Measurements from ENCODE around the gene TMEM218. TPM values are rescaled to one million over a fixed set of nuclear protein-coding genes. Genes with fewer than 3 reads are reported as not detected.

Gene TMEM218
- total RNA-seq, 1 experiment from 2014 or later, result 14.3 TPM

GRCh38 chr11:125072218-125072960, 39.0 kb downstream of the TMEM218 start:
- Mint-ChIP-seq H3K27ac (no peak overlapping the region), H3K4me3 (no peak overlapping the region)
- H3K4me1 ChIP-seq (ENCODE audit: insufficient read depth, low read length), result no peaks in the 10 kb centered on the region

More at GRCh38 chr11:125072218-125072960, 39.0 kb downstream of the TMEM218 start:
- H3K27me3 ChIP-seq (ENCODE audit: insufficient read depth, low read length), result no peaks in the 10 kb centered on the region
- H2BK120ac ChIP-seq (ENCODE audit: low read depth, low read length, poor library complexity, severe bottlenecking), result no peak overlapping the region
- H3K9me3 ChIP-seq (ENCODE audit: control insufficient read depth, low read depth, low read length), result no peaks in the 10 kb centered on the region
- no peak overlapping the region for H3K23ac ChIP-seq (ENCODE audit: insufficient read length, low read depth, low read length)
- H4K5ac ChIP-seq (ENCODE audit: insufficient read length, low read depth, low read length), result no peak overlapping the region
- H3K18ac ChIP-seq (ENCODE audit: insufficient read length, low read depth, low read length), result no peak overlapping the region
- no CpG with 5 or more reads among the region's 12 CpGs for WGBS (ENCODE audit: extremely low coverage, insufficient read length, low lambda C conversion rate)
- H2BK20ac ChIP-seq (ENCODE audit: low read depth, low read length, poor library complexity, severe bottlenecking), result no peak overlapping the region
- no peak for TF ChIP-seq CTCF (conservative IDR thresholded peaks at IDR 0.05)
- peaks cover 10% of the 10 kb centered on the region for H3K27me3 Mint-ChIP-seq (ENCODE audit: low read depth)
- no peaks in the 10 kb centered on the region for H3K23me2 ChIP-seq (ENCODE audit: insufficient read length, low read depth, low read length, poor library complexity, severe bottlenecking)
- no peak for DNase-seq
- H4K8ac ChIP-seq (replicated peaks; ENCODE audit: insufficient read length, low read depth, low read length), result no peak overlapping the region
- H3K9me3 Mint-ChIP-seq, result no peaks in the 10 kb centered on the region
- H3K79me1 ChIP-seq (ENCODE audit: insufficient read depth, low read depth, low read length, poor library complexity, severe bottlenecking), result no peaks in the 10 kb centered on the region
- H2BK15ac ChIP-seq (ENCODE audit: low read depth, low read length), result no peak overlapping the region
- H4K91ac ChIP-seq (ENCODE audit: insufficient read length, low read depth, low read length), result no peak overlapping the region
- no peak overlapping the region for H3K14ac ChIP-seq (ENCODE audit: insufficient read depth, low read length)
- no peak overlapping the region for H3K27ac ChIP-seq (ENCODE audit: insufficient read length, low read depth, low read length)
- H3K9ac ChIP-seq (ENCODE audit: extremely low read depth, insufficient read length, low read length), result no peak overlapping the region
- no peaks in the 10 kb centered on the region for H3K36me3 Mint-ChIP-seq (ENCODE audit: insufficient read depth in 1 of 3, low read depth in 3 of 3)
- peaks cover 16 to 22% of the 10 kb centered on the region in 2 experiments for H3K4me1 Mint-ChIP-seq
- H3K56ac ChIP-seq (ENCODE audit: insufficient read length, low read depth, low read length), result no peak overlapping the region
- no peak overlapping the region for H2AK5ac ChIP-seq (ENCODE audit: insufficient read length, low read length)
- no peak overlapping the region for H3K4ac ChIP-seq (ENCODE audit: low read depth, low read length)
- no peak overlapping the region for H2AFZ ChIP-seq (ENCODE audit: low read length)
- no peak overlapping the region for H3T11ph ChIP-seq (ENCODE audit: low read length)
- no peaks in the 10 kb centered on the region for H4K20me1 ChIP-seq (ENCODE audit: control insufficient read depth, insufficient read depth, insufficient read length)
- H2BK5ac ChIP-seq (ENCODE audit: insufficient read length, low read length), result no peak overlapping the region
- H2BK12ac ChIP-seq (ENCODE audit: insufficient read length, low read depth, low read length), result no peak overlapping the region
- H3K79me2 ChIP-seq (ENCODE audit: insufficient read depth, low read length), result no peaks in the 10 kb centered on the region
- no peak overlapping the region for H3K4me2 ChIP-seq (ENCODE audit: insufficient read depth, insufficient read length, low read length)

Measured in H9 (cell line).